Endothelial cell of umbilical vein (primary cell): Measurements from ENCODE around the gene LRP1B. TPM values are rescaled to one million over a fixed set of nuclear protein-coding genes. Genes with fewer than 3 reads are reported as not detected.

ENCODE experiments used
- BruUV-seq: library from RNA; stranded (reverse); fragments of 400-500 nt; replicated peaks from 2 replicates; lab custom pipeline; 2021; lab: Mats Ljungman, UMichigan
- CTCF ChIA-PET: fragments of 300-600, 350-600 bp; sonication (Branson Sonifier 250); formaldehyde crosslinking; loops from one replicate; lab custom pipeline; 2021; ENCODE audit warnings: antibody characterized with exemption, inconsistent platforms; lab: Charles Lee
- POLR2A ChIA-PET: fragments of 300-600, 350-600 bp; sonication (Branson Sonifier 250); formaldehyde crosslinking; loops from one replicate; lab custom pipeline; 2021; ENCODE audit warnings: antibody characterized with exemption, inconsistent platforms; lab: Charles Lee
- DNase-seq: peaks from one replicate; pipeline ENCODE4 v3.0.0-alpha.2; 2011; ENCODE audit warnings: low read depth, low spot score
- FAIRE-seq: peaks from 2 replicates; lab custom pipeline; 2011; peaks lifted over from hg19 to GRCh38; lab: Jason Lieb, UNC
- H2AFZ ChIP-seq: 2 replicates; pipeline ENCODE4 v1.6.0; 2012; ENCODE audit warnings: low read depth, low read length, control low read depth, inconsistent platforms
- H3K27ac ChIP-seq: 2 replicates; pipeline ENCODE4 v1.5.1; 2011; ENCODE audit warnings: low read depth, mild to moderate bottlenecking, control low read depth, low read length, moderate library complexity; ENCODE audit not compliant: insufficient read depth
- H3K27me3 ChIP-seq, 2 experiments: 2 replicates each; pipeline versions ENCODE4 v1.6.0 to v1.6.1; 2011; ENCODE audit warnings: low read length in 2 of 2, mixed read lengths in 1 of 2; ENCODE audit not compliant: control insufficient read depth in 2 of 2, insufficient read depth in 2 of 2
- H3K36me3 ChIP-seq, 2 experiments: 2 replicates in 1 of 2; 3 replicates in 1 of 2; pipeline ENCODE4 v1.5.1; 2011; ENCODE audit warnings: low read length in 2 of 2, mild to moderate bottlenecking in 1 of 2, moderate library complexity in 1 of 2; ENCODE audit not compliant: control insufficient read depth in 2 of 2, insufficient read depth in 2 of 2; ENCODE audit errors: extremely low read depth in 1 of 2
- H3K4me1 ChIP-seq: 3 replicates; pipeline ENCODE4 v1.5.1; 2011; ENCODE audit warnings: mild to moderate bottlenecking, low read length; ENCODE audit not compliant: control insufficient read depth, insufficient read depth; ENCODE audit errors: extremely low read depth
- H3K4me2 ChIP-seq: 2 replicates; pipeline ENCODE4 v1.6.1; 2011; ENCODE audit warnings: low read length, control low read depth, mixed read lengths; ENCODE audit not compliant: insufficient read depth
- H3K4me3 ChIP-seq, 3 experiments: fragments of 200-600 bp in 1 of 3; sonication (generic), shearing (Covaris generic) in 1 of 3; replicated peaks in 1 of 3; 2 replicates each; pipeline ENCODE4 v1.5.1; 2011 to 2016; ENCODE audit warnings: control low read depth in 3 of 3, low read length in 3 of 3, mild to moderate bottlenecking in 2 of 3, inconsistent platforms in 1 of 3, low read depth in 1 of 3, moderate library complexity in 1 of 3; ENCODE audit not compliant: insufficient read depth in 1 of 3
- H3K79me2 ChIP-seq: 2 replicates; pipeline ENCODE4 v1.6.0; 2012; ENCODE audit warnings: low read length, inconsistent platforms; ENCODE audit not compliant: control insufficient read depth, insufficient read depth
- H3K9ac ChIP-seq: replicated peaks from 2 replicates; pipeline ENCODE3; 2011; ENCODE audit warnings: low read length, control low read depth; ENCODE audit not compliant: insufficient read depth; ENCODE audit errors: extremely low read depth
- H3K9me1 ChIP-seq: replicated peaks from 3 replicates; pipeline ENCODE4 v1.6.0; 2011; ENCODE audit warnings: mild to moderate bottlenecking, low read length; ENCODE audit not compliant: control insufficient read depth, insufficient read depth; ENCODE audit errors: extremely low read depth
- H3K9me3 ChIP-seq: replicated peaks from 2 replicates; pipeline ENCODE4 v1.5.1; 2012; ENCODE audit warnings: low read length, inconsistent platforms; ENCODE audit not compliant: control insufficient read depth, insufficient read depth
- H4K20me1 ChIP-seq: replicated peaks from 2 replicates; pipeline ENCODE3; 2011; ENCODE audit warnings: mild to moderate bottlenecking, low read length; ENCODE audit not compliant: control insufficient read depth, insufficient read depth; ENCODE audit errors: extremely low read depth
- CTCF ChIP-seq, 2 donors: IDR thresholded peaks; 1 replicate in 1 of 2; 2 replicates in 1 of 2; pipeline ENCODE4 v1.5.1; 2011; ENCODE audit warnings: low read length in 2 of 2, mild to moderate bottlenecking in 2 of 2, moderate library complexity in 2 of 2, control low read depth in 1 of 2, inconsistent platforms in 1 of 2, low read depth in 1 of 2; ENCODE audit not compliant: insufficient read depth in 1 of 2; ENCODE audit errors: extremely low read depth in 1 of 2
- EZH2 ChIP-seq: IDR thresholded peaks from 2 replicates; pipeline ENCODE4 v1.6.1; 2012; ENCODE audit warnings: borderline replicate concordance, low read depth, mild to moderate bottlenecking, moderate library complexity, low read length, inconsistent platforms; ENCODE audit not compliant: severe bottlenecking
- FOS ChIP-seq: IDR thresholded peaks from 2 replicates; pipeline ENCODE4 v1.6.1; 2011; ENCODE audit warnings: mild to moderate bottlenecking, low read length, moderate library complexity, borderline replicate concordance; ENCODE audit not compliant: insufficient read depth
- GATA2 ChIP-seq: IDR thresholded peaks from 2 replicates; pipeline ENCODE4 v1.7.0; 2011; ENCODE audit warnings: low read depth, mild to moderate bottlenecking, moderate library complexity, mixed read lengths, low read length; ENCODE audit not compliant: insufficient read length, insufficient read depth
- JUN ChIP-seq: IDR thresholded peaks from 2 replicates; pipeline ENCODE4 v1.6.1; 2011; ENCODE audit warnings: borderline replicate concordance, low read depth; ENCODE audit not compliant: insufficient read length, insufficient read depth
- MAX ChIP-seq: IDR thresholded peaks from 2 replicates; pipeline ENCODE4 v1.6.1; 2011; ENCODE audit not compliant: insufficient read depth, insufficient read length
- MYC ChIP-seq: IDR thresholded peaks from one replicate; pipeline ENCODE4 v1.6.1; 2011; ENCODE audit warnings: mild to moderate bottlenecking, low read depth, low read length
- POLR2A ChIP-seq: IDR thresholded peaks from 2 replicates; pipeline ENCODE4 v1.6.1; 2012; ENCODE audit warnings: low read depth, mild to moderate bottlenecking, control low read depth, low read length
- POLR2AphosphoS5 ChIP-seq: IDR thresholded peaks from 2 replicates; pipeline ENCODE4 v1.6.1; 2012; ENCODE audit warnings: low read depth, mild to moderate bottlenecking, control low read depth, low read length, moderate library complexity; ENCODE audit not compliant: insufficient read depth
- dilution Hi-C: fragments of 300-500 bp; cut with MboI; formaldehyde crosslinking; loops from one replicate; pipeline ENCODE4 v1.15.0; 2019; ENCODE audit warnings: low sequenced_read_pairs; ENCODE audit not compliant: extremely low pct_ligation_motif_present
- intact Hi-C: fragments of 100-400 bp; cut with micrococcal nuclease; formaldehyde crosslinking; loops from one replicate; pipeline ENCODE4 v1.10.0; 2022
- polyA plus RNA-seq, 4 experiments: library from polyadenylated mRNA; depleted of rRNA in 3 of 4; stranded (reverse) in 3 of 4; unstranded in 1 of 4; fragments of >200 nt; gene quantifications; 2 replicates each; pipeline versions ENCODE4 v1.2.1 to v1.2.3, GENCODE V29; 2011 to 2012; ENCODE audit warnings: missing spikeins in 1 of 4
- total RNA-seq: library from RNA; stranded (reverse); gene quantifications from 2 replicates; pipeline ENCODE4 v1.2.3, GENCODE V29; 2021

Gene LRP1B
- total and polyA plus RNA-seq, 2 donors (not counting 3 experiments of a cell fraction or from before 2014, with no cell fraction given), result 0.03 to 0.07 TPM

- Histone ChIP-seq H3K9ac (no peak overlapping the region), H4K20me1 (no peaks in the 10 kb centered on the region), H3K4me1 (no peaks in the 10 kb centered on the region), H3K4me2 (no peak overlapping the region), H3K27me3 (no peaks in the 10 kb centered on the region), H2AFZ (no peak overlapping the region), H3K4me3 (no peak overlapping the region), H3K36me3 (no peaks in the 10 kb centered on the region), H3K9me1 (peaks cover 2% of the 10 kb centered on the region), H3K27ac (no peak overlapping the region), H3K79me2 (no peaks in the 10 kb centered on the region), H3K9me3 (no peaks in the 10 kb centered on the region)
- no peak for DNase-seq
- ChIA-PET CTCF (interaction anchor here (1.7 kb wide), 1 partner anchor 23 kb away, joined by 5 read pairs; no protein-coding TSS in a partner anchor), POLR2A (no interaction called here)
- no TSS peak for BruUV-seq
- FAIRE-seq, result no peak
- intact Hi-C loops, result no loop called here
- dilution Hi-C loops, result no loop called here
- TF ChIP-seq EZH2, result no peak
Measured at GRCh38 chr2:140383781-140384180, 1747.0 kb downstream of the LRP1B start.

GRCh38 chr2:140376686-140377085, 1754.1 kb downstream of the LRP1B start:
- ChIA-PET POLR2A (no interaction called here), CTCF (no interaction called here)
- no peak for FAIRE-seq

More at GRCh38 chr2:140376686-140377085, 1754.1 kb downstream of the LRP1B start:
- no peak overlapping the region for H3K4me2 ChIP-seq
- no peak for TF ChIP-seq POLR2A
- no peak for TF ChIP-seq JUN
- TF ChIP-seq POLR2AphosphoS5, result no peak
- no peak for TF ChIP-seq EZH2
- TF ChIP-seq GATA2, result no peak
- TF ChIP-seq CTCF (IDR thresholded peaks at IDR 0.05; ENCODE audit: extremely low read depth in 1 of 2, insufficient read depth in 1 of 2, low read depth in 1 of 2, low read length in 2 of 2), result no peak
- TF ChIP-seq MAX, result no peak
- no peak for TF ChIP-seq FOS
- no peak for TF ChIP-seq MYC
- no peaks in the 10 kb centered on the region for H3K9me1 ChIP-seq
- no peaks in the 10 kb centered on the region for H3K36me3 ChIP-seq
- H3K27me3 ChIP-seq, result no peaks in the 10 kb centered on the region
- BruUV-seq, result no TSS peak
- H3K9me3 ChIP-seq, result no peaks in the 10 kb centered on the region
- H3K4me1 ChIP-seq, result no peaks in the 10 kb centered on the region
- DNase-seq, result no peak
- H3K9ac ChIP-seq, result no peak overlapping the region
- H3K79me2 ChIP-seq, result no peaks in the 10 kb centered on the region
- intact Hi-C loops (no loop called here), dilution Hi-C loops (no loop called here)
- no peak overlapping the region for H3K4me3 ChIP-seq
- no peaks in the 10 kb centered on the region for H4K20me1 ChIP-seq
- H2AFZ ChIP-seq, result no peak overlapping the region
- H3K27ac ChIP-seq, result no peak overlapping the region
